MM.1S (cell line): ENCODE measurements around the gene PBX3.

Experiments
- DNase-seq: peaks from one replicate; pipeline ENCODE4 v3.0.0-alpha.2; 2015
- H2AFZ ChIP-seq: fragments of 300-600 bp; sonication (generic); 2 replicates; pipeline ENCODE4 v1.6.0; 2016; ENCODE audit warnings: antibody characterized with exemption, low read length
- H3F3A ChIP-seq: fragments of 300-600 bp; sonication (generic); 2 replicates; pipeline ENCODE4 v1.6.1; 2016; ENCODE audit warnings: mild to moderate bottlenecking, antibody characterized with exemption, low read length, moderate library complexity, mixed read lengths; ENCODE audit not compliant: insufficient read depth
- H3K27ac ChIP-seq: fragments of 300-600 bp; sonication (generic); 2 replicates; pipeline ENCODE4 v1.5.1; 2016; ENCODE audit warnings: mild to moderate bottlenecking, low read length
- H3K27me3 ChIP-seq: fragments of 300-600 bp; sonication (generic); replicated peaks from 2 replicates; pipeline ENCODE4 v1.6.0; 2016; ENCODE audit warnings: low read length; ENCODE audit not compliant: insufficient read depth
- H3K36me3 ChIP-seq: fragments of 300-600 bp; sonication (generic); replicated peaks from 2 replicates; pipeline ENCODE4 v1.6.1; 2016; ENCODE audit warnings: mild to moderate bottlenecking, low read length, mixed read lengths; ENCODE audit not compliant: insufficient read depth
- H3K4me1 ChIP-seq: fragments of 300-600 bp; sonication (generic); 2 replicates; pipeline ENCODE4 v1.6.1; 2016; ENCODE audit warnings: low read length, mixed read lengths
- H3K4me2 ChIP-seq: fragments of 300-600 bp; sonication (generic); 2 replicates; pipeline ENCODE4 v1.6.0; 2016; ENCODE audit warnings: low read depth, low read length
- H3K4me3 ChIP-seq: fragments of 300-600 bp; sonication (generic); 2 replicates; pipeline ENCODE4 v1.5.1; 2016; ENCODE audit warnings: low read length, mixed read lengths
- H3K79me2 ChIP-seq: fragments of 300-600 bp; sonication (generic); 2 replicates; pipeline ENCODE4 v1.6.1; 2016; ENCODE audit warnings: mixed run types, low read length, mixed read lengths
- H3K9ac ChIP-seq: fragments of 300-600 bp; sonication (generic); 2 replicates; pipeline ENCODE4 v1.6.1; 2016; ENCODE audit warnings: low read length, mixed read lengths
- H3K9me2 ChIP-seq: fragments of 300-600 bp; sonication (generic); replicated peaks from 2 replicates; pipeline ENCODE4 v1.6.1; 2016; ENCODE audit warnings: mild to moderate bottlenecking, low read length, mixed read lengths; ENCODE audit not compliant: insufficient read depth
- H3K9me3 ChIP-seq: fragments of 300-600 bp; sonication (generic); replicated peaks from 2 replicates; pipeline ENCODE4 v1.6.1; 2016; ENCODE audit warnings: mild to moderate bottlenecking, low read length, mixed read lengths; ENCODE audit not compliant: insufficient read depth
- H4K20me1 ChIP-seq: fragments of 300-600 bp; sonication (generic); 2 replicates; pipeline ENCODE4 v1.6.1; 2016; ENCODE audit warnings: mild to moderate bottlenecking, low read length, moderate library complexity, mixed read lengths; ENCODE audit not compliant: insufficient read depth
- EZH2 ChIP-seq: fragments of 300-600 bp; sonication (generic); optimal IDR thresholded peaks from 2 replicates; pipeline ENCODE3; 2017; ENCODE audit warnings: low read depth, mild to moderate bottlenecking, antibody characterized with exemption, low read length, mixed read lengths
- EZH2phosphoT487 ChIP-seq: fragments of 300-600 bp; sonication (generic); IDR thresholded peaks from 2 replicates; pipeline ENCODE4 v1.6.1; 2018; ENCODE audit warnings: antibody characterized with exemption, low read length
- TF ChIP-seq, protein P1 (sequence below): fragments of 300-600 bp; sonication (generic); IDR thresholded peaks from 2 replicates; pipeline ENCODE4 v1.5.1; 2016; ENCODE audit warnings: antibody characterized with exemption, low read length, mixed read lengths

The PBX3 gene

DNA sequence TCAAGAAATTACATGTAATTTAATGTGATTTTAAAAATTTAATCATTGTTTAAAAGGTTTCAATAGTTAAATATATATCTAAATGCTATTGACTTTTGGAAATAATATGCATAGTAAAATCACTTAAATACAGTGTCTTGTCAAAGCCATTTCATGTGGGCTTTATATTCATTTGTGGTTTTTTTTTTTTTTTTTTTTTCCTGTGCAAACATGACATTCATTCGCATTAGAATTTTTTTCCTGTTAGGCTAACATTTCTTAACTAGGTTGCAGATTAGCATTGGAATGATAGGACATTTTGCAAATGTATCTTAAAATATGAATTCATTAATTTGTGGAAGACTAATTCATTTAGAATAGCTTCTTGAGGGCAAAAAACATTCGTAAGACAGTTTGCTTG is 149.8 kb downstream of the PBX3 start:
- Histone ChIP-seq H3K79me2 (no peaks in the 10 kb centered on the region), H3K36me3 (no peaks in the 10 kb centered on the region), H3K9me2 (no peaks in the 10 kb centered on the region), H3K4me2 (no peak overlapping the region), H2AFZ (no peak overlapping the region), H3K27me3 (no peaks in the 10 kb centered on the region), H3K9me3 (no peaks in the 10 kb centered on the region), H4K20me1 (no peaks in the 10 kb centered on the region), H3K27ac (no peak overlapping the region), H3K9ac (no peak overlapping the region), H3K4me3 (no peak overlapping the region), H3F3A (no peaks in the 10 kb centered on the region), H3K4me1 (no peaks in the 10 kb centered on the region)
- DNase-seq, result no peak
- TF ChIP-seq, protein P1, sequence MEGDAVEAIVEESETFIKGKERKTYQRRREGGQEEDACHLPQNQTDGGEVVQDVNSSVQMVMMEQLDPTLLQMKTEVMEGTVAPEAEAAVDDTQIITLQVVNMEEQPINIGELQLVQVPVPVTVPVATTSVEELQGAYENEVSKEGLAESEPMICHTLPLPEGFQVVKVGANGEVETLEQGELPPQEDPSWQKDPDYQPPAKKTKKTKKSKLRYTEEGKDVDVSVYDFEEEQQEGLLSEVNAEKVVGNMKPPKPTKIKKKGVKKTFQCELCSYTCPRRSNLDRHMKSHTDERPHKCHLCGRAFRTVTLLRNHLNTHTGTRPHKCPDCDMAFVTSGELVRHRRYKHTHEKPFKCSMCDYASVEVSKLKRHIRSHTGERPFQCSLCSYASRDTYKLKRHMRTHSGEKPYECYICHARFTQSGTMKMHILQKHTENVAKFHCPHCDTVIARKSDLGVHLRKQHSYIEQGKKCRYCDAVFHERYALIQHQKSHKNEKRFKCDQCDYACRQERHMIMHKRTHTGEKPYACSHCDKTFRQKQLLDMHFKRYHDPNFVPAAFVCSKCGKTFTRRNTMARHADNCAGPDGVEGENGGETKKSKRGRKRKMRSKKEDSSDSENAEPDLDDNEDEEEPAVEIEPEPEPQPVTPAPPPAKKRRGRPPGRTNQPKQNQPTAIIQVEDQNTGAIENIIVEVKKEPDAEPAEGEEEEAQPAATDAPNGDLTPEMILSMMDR, result no peak
- no peak for TF ChIP-seq EZH2

DNA sequence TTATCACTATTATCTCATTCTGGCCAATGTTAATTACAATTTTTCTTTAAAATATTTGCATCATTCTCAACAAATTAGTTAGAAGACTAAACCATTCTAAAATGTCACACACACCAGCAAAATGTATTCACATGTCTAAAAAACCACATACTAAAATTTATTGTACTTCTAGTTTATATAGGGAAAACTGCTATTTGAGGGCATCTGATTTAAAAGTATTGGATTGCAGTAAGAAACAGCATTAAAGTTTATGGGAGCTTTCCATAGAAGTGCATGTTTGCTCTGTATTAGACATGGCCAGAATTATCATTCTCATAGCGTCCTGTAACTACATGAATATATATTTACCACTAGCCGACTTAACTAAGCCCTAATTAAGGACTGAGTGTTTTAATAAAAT is 150.3 kb downstream of the PBX3 start:
- no peaks in the 10 kb centered on the region for H4K20me1 ChIP-seq
- H3K9me2 ChIP-seq, result no peaks in the 10 kb centered on the region
- H3K9me3 ChIP-seq, result no peaks in the 10 kb centered on the region
- H3K4me1 ChIP-seq, result no peaks in the 10 kb centered on the region
- H3K9ac ChIP-seq, result no peak overlapping the region
- TF ChIP-seq EZH2phosphoT487 (no peak), EZH2 (no peak)
- TF ChIP-seq, protein P1, result no peak
- H3F3A ChIP-seq, result no peaks in the 10 kb centered on the region
- no peak for DNase-seq
- no peak overlapping the region for H2AFZ ChIP-seq
- no peak overlapping the region for H3K27ac ChIP-seq
- H3K27me3 ChIP-seq, result no peaks in the 10 kb centered on the region
- H3K79me2 ChIP-seq, result no peaks in the 10 kb centered on the region
- no peaks in the 10 kb centered on the region for H3K36me3 ChIP-seq
- no peak overlapping the region for H3K4me2 ChIP-seq
- no peak overlapping the region for H3K4me3 ChIP-seq

DNA sequence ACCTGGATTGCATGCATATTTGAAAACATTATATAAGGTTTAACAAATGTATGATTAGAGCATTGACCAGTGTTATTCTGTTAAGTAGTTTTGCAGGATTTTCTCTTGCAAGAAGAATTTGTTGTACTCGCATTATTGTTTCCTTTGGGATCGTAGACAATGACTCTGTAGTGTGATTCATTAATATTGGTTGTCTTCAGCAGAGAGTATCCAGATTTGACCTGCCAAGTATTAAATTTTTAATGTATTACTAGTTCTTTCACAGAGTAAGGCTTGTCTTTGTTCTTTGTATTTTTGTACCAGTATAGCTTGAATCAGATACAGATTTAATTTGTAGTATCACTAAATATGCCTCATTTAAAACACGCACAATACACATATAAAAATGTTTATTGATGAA is 155.0 kb downstream of the PBX3 start:
- Histone ChIP-seq H3K9ac (no peak overlapping the region), H3K4me2 (no peak overlapping the region), H3K4me1 (no peaks in the 10 kb centered on the region), H3K27ac (no peak overlapping the region), H3F3A (no peaks in the 10 kb centered on the region), H3K79me2 (no peaks in the 10 kb centered on the region), H3K9me2 (no peaks in the 10 kb centered on the region), H3K27me3 (no peaks in the 10 kb centered on the region), H4K20me1 (no peaks in the 10 kb centered on the region), H2AFZ (no peak overlapping the region), H3K9me3 (no peaks in the 10 kb centered on the region), H3K4me3 (no peak overlapping the region), H3K36me3 (no peaks in the 10 kb centered on the region)
- no peak for TF ChIP-seq EZH2phosphoT487
- TF ChIP-seq, protein P1, result no peak
- TF ChIP-seq EZH2, result no peak
- DNase-seq, result no peak
